K562 (cell line): Measurements from ENCODE around the gene TXNRD2. TPM values are rescaled to one million over a fixed set of nuclear protein-coding genes. Genes with fewer than 3 reads are reported as not detected.

Source experiments
- BCLAF1 ChIP-seq, 2 experiments: fragments of 450-650 bp in 1 of 2; IDR thresholded peaks; 2 replicates each; pipeline ENCODE4 v1.6.1; 2011 to 2017; ENCODE audit warnings: low read depth in 2 of 2, antibody characterized with exemption in 1 of 2, borderline replicate concordance in 1 of 2, low read length in 1 of 2, mild to moderate bottlenecking in 1 of 2, mixed read lengths in 1 of 2; ENCODE audit not compliant: control insufficient read depth in 1 of 2
- DPF2 ChIP-seq: fragments of 450-650 bp; IDR thresholded peaks from 2 replicates; pipeline ENCODE4 v1.6.1; 2016
- FOS ChIP-seq: IDR thresholded peaks from 3 replicates; pipeline ENCODE4 v1.6.1; 2011; ENCODE audit not compliant: insufficient read length; ENCODE audit errors: extremely low read depth
- JUNB ChIP-seq: fragments of 450-650 bp; formaldehyde crosslinking; conservative IDR thresholded peaks from 2 replicates; pipeline ENCODE4 v1.4.0; 2020; ENCODE audit warnings: mild to moderate bottlenecking
- KHSRP ChIP-seq: fragments of 450-650 bp; IDR thresholded peaks from 2 replicates; pipeline ENCODE4 v1.6.1; 2017
- NFRKB ChIP-seq: fragments of 450-650 bp; IDR thresholded peaks from 2 replicates; pipeline ENCODE4 v1.6.1; 2016; ENCODE audit warnings: low read depth
- SMAD1 ChIP-seq: fragments of 150-350 bp; IDR thresholded peaks from 2 replicates; pipeline ENCODE4 v1.6.1; 2014; ENCODE audit warnings: low read length, low read depth; ENCODE audit not compliant: partially characterized antibody
- TAF1 ChIP-seq: IDR thresholded peaks from 2 replicates; pipeline ENCODE4 v1.6.1; 2011; ENCODE audit warnings: mild to moderate bottlenecking, low read length, moderate library complexity; ENCODE audit not compliant: insufficient read depth, control insufficient read depth, severe bottlenecking; ENCODE audit errors: extremely low read depth
- THAP7 ChIP-seq: fragments of 250-450 bp; sonication (Bioruptor Pico); IDR thresholded peaks from 2 replicates; pipeline ENCODE4 v1.5.0; 2021
- THRB ChIP-seq: fragments of 450-650 bp; formaldehyde crosslinking; conservative IDR thresholded peaks from 2 replicates; pipeline ENCODE4 v1.4.0; 2022; ENCODE audit warnings: mild to moderate bottlenecking, missing genetic modification characterization
- VEZF1 ChIP-seq: fragments of 200-800 bp; sonication (Bioruptor generic); IDR thresholded peaks from 2 replicates; pipeline ENCODE4 v1.6.1; 2017; ENCODE audit warnings: missing genetic modification characterization, missing compliant biosample characterization
- YBX1 ChIP-seq: fragments of 450-650 bp; IDR thresholded peaks from 2 replicates; pipeline ENCODE4 v1.7.1; 2016; ENCODE audit warnings: mild to moderate bottlenecking
- ZNF146 ChIP-seq: IDR thresholded peaks from one replicate; pipeline ENCODE4 v1.6.1; 2018; ENCODE audit warnings: missing compliant biosample characterization; ENCODE audit not compliant: unreplicated experiment
- ZNF24 ChIP-seq: fragments of 450-650 bp; IDR thresholded peaks from 2 replicates; pipeline ENCODE4 v1.6.1; 2016
- ZNF3 ChIP-seq: fragments of 250-450 bp; sonication (Bioruptor Pico); IDR thresholded peaks from 2 replicates; pipeline ENCODE4 v1.5.0; 2021; ENCODE audit warnings: mild to moderate bottlenecking, moderate library complexity
- ZNF431 ChIP-seq: sonication (generic); formaldehyde crosslinking; IDR thresholded peaks from 2 replicates; pipeline ENCODE4 v1.8.0; 2022; ENCODE audit warnings: mild to moderate bottlenecking, missing genetic modification reagents
- ZNF512 ChIP-seq: IDR thresholded peaks from 2 replicates; pipeline ENCODE4 v1.6.1; 2016; ENCODE audit warnings: missing genetic modification characterization, missing compliant biosample characterization
- polyA plus RNA-seq, 8 experiments: library from polyadenylated mRNA; depleted of rRNA in 4 of 8; stranded (reverse) in 5 of 8; unstranded in 3 of 8; fragments of >200 nt; fragmentation: Nextera tagmentation in 2 of 8; fragmentation: Illumina TruSeq in 1 of 8; extraction: Ambion mirVana in 2 of 8; extraction: Trizol in 1 of 8; gene quantifications; 2 replicates each; pipeline versions ENCODE4 v1.2.1 to v1.2.3, GENCODE V29; 2011 to 2014; ENCODE audit warnings: inconsistent platforms in 1 of 8, missing spikeins in 1 of 8
- total RNA-seq, 7 experiments: library from RNA; depleted of rRNA in 6 of 7; stranded (reverse); fragments of >200 nt in 6 of 7; fragmentation: Illumina TruSeq in 2 of 7; extraction: Trizol in 2 of 7; gene quantifications; 2 replicates each; pipeline versions ENCODE4 v1.2.1 to v1.2.3, GENCODE V29; 2011 to 2021; ENCODE audit warnings: low replicate concordance in 1 of 7

The TXNRD2 gene
- total and polyA plus RNA-seq, 9 of the 15 experiments (the other 6 are each of a cell fraction or from before 2014, with no cell fraction given), result 3.3 to 80.2 (median 49.4) TPM

GRCh38 chr22:19965771-19966709 is 24.4 kb upstream of the TXNRD2 start (continued):
- TF ChIP-seq SMAD1 (no peak), FOS (no peak), KHSRP (no peak), JUNB (CRISPR knock-in tag) (no peak), DPF2 (0 out of 2 replicates have a peak, but pooled peaks have one; percentile 58), ZNF24 (no peak), YBX1 (no peak), THRB (CRISPR knock-in tag) (0 out of 2 replicates have a peak, but pooled peaks have one; percentile 8), ZNF431 (no peak), THAP7 (CRISPR knock-in tag) (no peak), NFRKB (no peak), ZNF512 (no peak), ZNF146 (CRISPR knock-in tag) (no peak), TAF1 (no peak), VEZF1 (CRISPR knock-in tag) (no peak), BCLAF1 (IDR thresholded peaks at IDR 0.05; ENCODE audit: borderline replicate concordance in 1 of 2, control insufficient read depth in 1 of 2, low read depth in 2 of 2, low read length in 1 of 2) (no peak), ZNF3 (CRISPR knock-in tag) (no peak)
